Measurements from ENCODE around the gene GATA2.

Gene GATA2

DNA sequence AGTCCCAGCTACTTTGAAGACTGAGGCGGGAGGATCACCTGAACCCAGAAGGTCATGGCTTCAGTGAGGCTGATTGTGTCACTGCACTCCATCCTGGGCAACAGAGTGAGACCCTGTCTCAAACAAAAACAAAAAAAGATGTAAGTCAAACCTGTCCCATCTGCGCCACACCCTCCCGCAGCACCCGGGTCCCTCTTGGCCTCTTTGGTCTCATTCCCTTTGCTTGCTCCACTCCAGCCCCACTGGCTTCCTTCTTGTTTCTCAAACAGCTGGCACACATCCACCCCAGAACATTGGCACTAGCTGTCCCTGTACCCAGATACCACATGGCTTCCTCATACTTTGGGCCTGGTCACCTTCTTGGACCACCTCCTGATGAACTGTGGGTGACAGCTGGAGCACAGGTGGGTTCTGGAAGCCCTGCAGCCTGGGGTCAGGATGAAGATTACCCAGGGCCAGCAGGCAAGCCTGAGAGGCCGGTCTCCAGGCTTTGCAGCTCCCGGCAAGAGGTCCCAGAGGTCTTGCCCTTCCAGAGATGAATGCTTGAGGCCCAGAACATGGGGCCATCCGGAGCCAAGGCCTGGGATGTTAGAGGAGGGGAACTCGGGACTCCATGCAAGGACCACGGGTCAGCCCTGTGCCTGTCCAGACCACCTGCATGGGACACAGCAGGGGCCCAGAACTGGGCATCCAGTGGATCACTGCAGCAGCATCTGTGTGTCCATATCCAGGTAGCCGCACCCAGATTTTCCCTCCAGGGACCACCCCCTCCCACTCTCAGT, 10.9 kb upstream of the GATA2 start:
- no peak overlapping the region for H3K4me3 ChIP-seq (ENCODE audit: low read depth, low read length)
- TF ChIP-seq, protein P1, sequence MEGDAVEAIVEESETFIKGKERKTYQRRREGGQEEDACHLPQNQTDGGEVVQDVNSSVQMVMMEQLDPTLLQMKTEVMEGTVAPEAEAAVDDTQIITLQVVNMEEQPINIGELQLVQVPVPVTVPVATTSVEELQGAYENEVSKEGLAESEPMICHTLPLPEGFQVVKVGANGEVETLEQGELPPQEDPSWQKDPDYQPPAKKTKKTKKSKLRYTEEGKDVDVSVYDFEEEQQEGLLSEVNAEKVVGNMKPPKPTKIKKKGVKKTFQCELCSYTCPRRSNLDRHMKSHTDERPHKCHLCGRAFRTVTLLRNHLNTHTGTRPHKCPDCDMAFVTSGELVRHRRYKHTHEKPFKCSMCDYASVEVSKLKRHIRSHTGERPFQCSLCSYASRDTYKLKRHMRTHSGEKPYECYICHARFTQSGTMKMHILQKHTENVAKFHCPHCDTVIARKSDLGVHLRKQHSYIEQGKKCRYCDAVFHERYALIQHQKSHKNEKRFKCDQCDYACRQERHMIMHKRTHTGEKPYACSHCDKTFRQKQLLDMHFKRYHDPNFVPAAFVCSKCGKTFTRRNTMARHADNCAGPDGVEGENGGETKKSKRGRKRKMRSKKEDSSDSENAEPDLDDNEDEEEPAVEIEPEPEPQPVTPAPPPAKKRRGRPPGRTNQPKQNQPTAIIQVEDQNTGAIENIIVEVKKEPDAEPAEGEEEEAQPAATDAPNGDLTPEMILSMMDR (IDR thresholded peaks at IDR 0.05; ENCODE audit: low read depth, low read length) = no peak
- no peaks in the 10 kb centered on the region for H3K36me3 ChIP-seq
- no peaks in the 10 kb centered on the region for H3K4me1 ChIP-seq
- no peak for DNase-seq
- peaks cover 3% of the 10 kb centered on the region; the same call in 1 of the 2 replicates for H3K9me3 ChIP-seq
- H3K27me3 ChIP-seq = no peaks in the 10 kb centered on the region

DNA sequence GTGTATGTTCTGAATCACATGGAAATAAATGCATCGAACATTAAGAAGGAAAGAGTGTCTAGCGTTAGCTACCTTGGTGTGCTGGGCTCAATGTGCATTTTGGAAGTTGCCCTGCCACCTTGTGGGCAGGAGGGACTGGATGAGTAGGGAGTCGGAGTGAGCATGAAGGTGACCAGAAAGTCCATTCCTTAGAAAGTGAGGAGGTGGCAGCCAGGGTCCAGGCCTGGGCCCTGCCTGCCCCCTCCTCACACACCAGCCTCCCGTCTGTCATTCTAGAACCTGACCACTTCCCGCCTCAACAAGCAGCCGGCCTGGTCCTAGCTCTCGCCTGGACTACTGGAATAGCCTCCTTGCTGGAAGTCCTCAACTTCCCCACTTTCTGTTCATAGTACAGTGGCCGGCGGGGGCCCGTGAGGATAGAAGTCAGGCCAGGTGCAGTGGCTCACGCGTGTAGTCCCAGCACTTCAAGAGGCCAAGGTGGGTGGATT, 10.2 kb upstream of the GATA2 start:
- H3K4me3 ChIP-seq (ENCODE audit: low read depth, low read length) = no peak overlapping the region
- H3K9me3 ChIP-seq = peaks cover 3% of the 10 kb centered on the region; the same call in 1 of the 2 replicates
- H3K4me1 ChIP-seq = peaks cover 3% of the 10 kb centered on the region; the same call in 1 of the 2 replicates
- H3K36me3 ChIP-seq = no peaks in the 10 kb centered on the region
- H3K27me3 ChIP-seq = no peaks in the 10 kb centered on the region
- TF ChIP-seq, protein P1 (IDR thresholded peaks at IDR 0.05; ENCODE audit: low read depth, low read length) = peak; percentile 49
- DNase-seq = peak; percentile 33

DNA sequence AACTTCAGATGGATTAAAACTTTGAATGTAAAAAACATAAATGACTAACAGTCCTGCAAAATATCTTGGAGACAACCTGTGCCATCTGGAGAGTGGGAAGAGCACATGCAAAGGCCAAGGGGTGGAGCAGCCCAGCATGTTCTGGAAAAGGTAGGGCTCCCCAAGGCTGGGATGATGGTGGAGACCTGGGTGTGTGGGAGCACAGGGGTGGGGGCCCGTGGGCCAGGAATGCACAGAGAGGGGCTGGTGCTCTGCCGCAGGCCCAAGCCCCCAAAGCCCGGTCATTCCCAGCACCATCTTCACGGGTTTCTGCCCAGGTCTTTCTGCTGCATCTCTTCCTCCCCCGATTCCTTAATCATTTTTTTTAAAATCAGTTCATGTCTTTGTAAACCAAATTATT, 9.7 kb upstream of the GATA2 start:
- no peak overlapping the region for H3K4me3 ChIP-seq (ENCODE audit: low read depth, low read length)
- DNase-seq = no peak
- no peaks in the 10 kb centered on the region for H3K27me3 ChIP-seq
- peaks cover 6% of the 10 kb centered on the region; the same call in 1 of the 2 replicates for H3K4me1 ChIP-seq
- TF ChIP-seq, protein P1 (IDR thresholded peaks at IDR 0.05; ENCODE audit: low read depth, low read length) = no peak
- no peaks in the 10 kb centered on the region for H3K36me3 ChIP-seq
- H3K9me3 ChIP-seq = peaks cover 3% of the 10 kb centered on the region; the same call in 1 of the 2 replicates

DNA sequence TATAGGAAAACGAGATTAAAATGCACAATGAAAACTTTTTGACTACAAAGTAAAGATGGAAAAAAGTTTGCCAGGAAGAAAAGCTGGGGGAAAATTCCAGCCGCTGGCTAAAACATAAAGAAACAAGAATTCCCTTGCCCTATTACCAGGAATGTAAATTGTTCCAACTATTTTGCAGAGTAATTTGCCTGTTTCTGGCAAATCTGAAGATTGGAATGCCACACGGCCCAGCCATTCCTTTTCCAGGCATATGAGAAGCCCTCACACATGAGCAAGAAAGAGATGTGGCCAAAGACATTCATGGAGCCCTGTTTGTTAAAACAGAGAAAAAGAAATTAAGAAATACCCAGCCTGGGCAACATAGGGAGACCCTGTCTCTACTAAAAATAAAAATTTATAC, 8.4 kb upstream of the GATA2 start:
- no peak for DNase-seq
- Histone ChIP-seq H3K4me3 (ENCODE audit: low read depth, low read length) (no peak overlapping the region), H3K9me3 (peaks cover 3% of the 10 kb centered on the region; the same call in 1 of the 2 replicates), H3K27me3 (no peaks in the 10 kb centered on the region), H3K4me1 (peaks cover 14% of the 10 kb centered on the region), H3K36me3 (no peaks in the 10 kb centered on the region)
- TF ChIP-seq, protein P1 (IDR thresholded peaks at IDR 0.05; ENCODE audit: low read depth, low read length) = no peak

DNA sequence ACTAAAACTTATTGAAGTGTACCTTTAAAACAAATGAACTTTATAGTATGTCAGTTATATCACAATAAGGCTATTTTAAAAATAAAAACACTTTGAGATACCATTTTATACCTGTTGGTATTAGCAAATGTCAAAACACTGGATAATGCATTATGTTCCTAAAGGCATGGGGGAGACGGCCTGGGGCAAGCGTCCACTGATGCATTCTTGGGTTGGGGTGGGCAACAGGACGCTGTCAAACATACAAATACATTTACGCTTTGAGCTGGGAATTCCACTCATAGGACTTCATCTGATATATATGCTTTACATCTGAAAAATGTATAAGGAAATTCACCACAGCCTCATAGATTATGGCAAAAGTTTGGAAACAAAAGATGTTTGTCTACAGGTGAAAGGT, 7.6 kb upstream of the GATA2 start:
- H3K4me3 ChIP-seq (ENCODE audit: low read depth, low read length) = no peak overlapping the region
- H3K36me3 ChIP-seq = no peaks in the 10 kb centered on the region
- H3K4me1 ChIP-seq = peaks cover 20% of the 10 kb centered on the region
- no peaks in the 10 kb centered on the region for H3K27me3 ChIP-seq
- no peaks in the 10 kb centered on the region for H3K9me3 ChIP-seq
- DNase-seq = no peak
- TF ChIP-seq, protein P1 (IDR thresholded peaks at IDR 0.05; ENCODE audit: low read depth, low read length) = no peak

DNA sequence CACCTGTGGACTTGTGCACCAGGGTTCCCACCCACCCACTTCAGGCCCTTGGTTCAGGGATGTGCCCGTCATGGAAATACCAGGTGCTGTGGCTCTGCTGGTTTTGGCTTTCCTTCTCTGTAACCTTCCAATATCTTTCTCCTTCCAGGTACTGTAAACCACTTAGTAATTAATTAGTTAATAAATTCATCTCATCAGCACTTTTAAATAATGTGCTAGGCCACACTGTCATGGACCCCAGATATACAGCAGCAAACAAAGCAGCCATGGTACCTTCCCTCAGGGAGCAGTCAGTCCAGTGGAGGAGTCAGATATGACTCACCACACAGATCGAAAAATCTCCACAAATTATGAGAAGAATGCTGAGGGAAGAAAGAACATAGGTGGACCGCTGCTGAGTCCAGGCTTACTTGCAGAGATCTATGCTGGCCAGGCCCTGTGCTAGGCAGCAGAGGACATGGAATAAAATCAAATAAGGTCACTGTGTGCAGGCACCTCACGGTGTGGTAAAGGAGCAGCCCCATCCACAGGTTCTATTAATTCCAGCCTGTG, 6.8 kb upstream of the GATA2 start:
- H3K9me3 ChIP-seq = no peaks in the 10 kb centered on the region
- H3K27me3 ChIP-seq = no peaks in the 10 kb centered on the region
- TF ChIP-seq, protein P1 (IDR thresholded peaks at IDR 0.05; ENCODE audit: low read depth, low read length) = no peak
- H3K4me1 ChIP-seq = peaks cover 26% of the 10 kb centered on the region
- DNase-seq = no peak
- no peak overlapping the region for H3K4me3 ChIP-seq (ENCODE audit: low read depth, low read length)
- H3K36me3 ChIP-seq = no peaks in the 10 kb centered on the region
